Endothelial cell (in vitro differentiated cells): Measurements from ENCODE around the gene SRSF6. TPM values are rescaled to one million over a fixed set of nuclear protein-coding genes. Genes with fewer than 3 reads are reported as not detected.

Source experiments
- DNase-seq: peaks from one replicate; pipeline ENCODE4 v3.0.0; 2021; ENCODE audit warnings: low spot score
- H3K27ac Mint-ChIP-seq: one replicate; pipeline ENCODE4 v1.8.0; 2021; ENCODE audit warnings: mixed read lengths, inconsistent platforms; ENCODE audit not compliant: unreplicated experiment
- H3K27me3 Mint-ChIP-seq: one replicate; pipeline ENCODE4 v1.8.0; 2021; ENCODE audit warnings: mild to moderate bottlenecking, moderate library complexity, mixed read lengths, inconsistent platforms; ENCODE audit not compliant: unreplicated experiment
- H3K36me3 Mint-ChIP-seq: one replicate; pipeline ENCODE4 v1.8.0; 2021; ENCODE audit warnings: mild to moderate bottlenecking, low read depth, mixed read lengths, inconsistent platforms; ENCODE audit not compliant: unreplicated experiment
- H3K4me1 Mint-ChIP-seq: one replicate; pipeline ENCODE4 v1.8.0; 2021; ENCODE audit warnings: mild to moderate bottlenecking, mixed read lengths, inconsistent platforms; ENCODE audit not compliant: unreplicated experiment
- H3K4me3 Mint-ChIP-seq: one replicate; pipeline ENCODE4 v1.8.0; 2021; ENCODE audit warnings: mild to moderate bottlenecking, mixed read lengths, inconsistent platforms; ENCODE audit not compliant: unreplicated experiment
- H3K9me3 Mint-ChIP-seq: one replicate; pipeline ENCODE4 v1.8.0; 2021; ENCODE audit warnings: mixed read lengths, inconsistent platforms; ENCODE audit not compliant: unreplicated experiment
- CTCF ChIP-seq: fragments of 200-600 bp; sonication (generic); IDR thresholded peaks from one replicate; pipeline ENCODE4 v1.5.0; 2021; ENCODE audit warnings: antibody characterized with exemption; ENCODE audit not compliant: unreplicated experiment
- total RNA-seq: library from RNA; stranded (reverse); fragmentation: NEBNext Ultra II Directional; extraction: Animal tissue kit (Norgen Biotek cat#: 25700); gene quantifications from one replicate; pipeline ENCODE4 v1.2.1, GENCODE V29; 2021; ENCODE audit not compliant: unreplicated experiment

Gene SRSF6
- total RNA-seq, 1 donor from 2014 or later, result 157 TPM

DNA sequence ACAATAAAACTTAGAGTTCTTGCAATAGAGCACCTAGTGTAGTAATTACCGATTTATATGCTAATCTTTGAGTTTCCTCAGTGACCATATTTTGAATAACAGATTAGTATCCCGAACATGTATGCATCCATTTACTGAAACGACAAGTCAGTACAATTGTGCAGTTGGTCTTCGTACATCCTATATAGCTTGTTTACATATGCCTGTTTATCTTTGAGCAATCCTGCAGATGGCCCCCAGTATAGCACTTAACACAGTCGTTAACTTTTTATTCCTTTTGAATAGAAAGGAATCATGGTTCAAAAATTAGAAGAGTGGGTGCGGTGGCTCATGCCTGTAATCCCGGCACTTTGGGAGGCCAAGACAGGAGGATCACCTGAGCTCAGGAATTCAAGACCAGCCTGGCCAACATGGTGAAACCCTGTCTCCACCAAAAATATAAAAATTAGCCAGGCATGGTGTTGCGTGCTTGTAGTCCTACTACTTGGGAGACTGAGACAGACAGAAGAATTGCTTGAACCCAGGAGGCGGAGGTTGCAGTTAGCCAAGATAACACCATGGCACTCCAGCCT lies 6.6 kb downstream of the SRSF6 start:
- Mint-ChIP-seq H3K27ac (no peak overlapping the region), H3K36me3 (peaks cover 55% of the 10 kb centered on the region), H3K27me3 (no peaks in the 10 kb centered on the region), H3K9me3 (no peaks in the 10 kb centered on the region), H3K4me3 (no peak overlapping the region), H3K4me1 (peaks cover 2% of the 10 kb centered on the region)
- DNase-seq, result no peak
- TF ChIP-seq CTCF, result no peak

GRCh38 chr20:43465625-43465943 lies 7.9 kb downstream of the SRSF6 start:
- no peak for DNase-seq
- Mint-ChIP-seq H3K9me3 (no peaks in the 10 kb centered on the region), H3K4me3 (no peak overlapping the region), H3K27me3 (no peaks in the 10 kb centered on the region), H3K4me1 (no peaks in the 10 kb centered on the region), H3K36me3 (peaks cover 46% of the 10 kb centered on the region), H3K27ac (no peak overlapping the region)
- TF ChIP-seq CTCF, result no peak

DNA sequence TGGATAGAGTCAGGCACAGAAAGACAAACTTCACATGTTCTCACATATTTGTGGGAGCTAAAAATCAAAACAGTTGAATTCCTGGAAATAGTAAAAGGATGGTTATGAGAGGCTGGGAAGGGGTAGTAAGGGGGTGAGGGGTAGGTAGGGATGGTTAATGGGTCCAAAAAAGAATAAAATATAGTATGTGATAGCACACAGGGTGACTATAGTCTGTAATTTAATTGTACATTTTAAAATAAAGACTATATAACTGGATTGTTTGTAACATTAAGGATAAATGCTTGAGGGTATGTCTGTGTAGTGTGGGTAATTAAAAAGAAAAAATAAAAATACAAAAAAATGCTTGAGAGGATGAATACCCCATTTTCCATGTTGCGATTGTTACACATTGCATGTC lies 9.9 kb downstream of the SRSF6 start:
- no peak for DNase-seq
- H3K36me3 Mint-ChIP-seq, result peaks cover 35% of the 10 kb centered on the region
- no peak overlapping the region for H3K4me3 Mint-ChIP-seq
- TF ChIP-seq CTCF, result no peak
- H3K27ac Mint-ChIP-seq, result no peak overlapping the region
- peaks cover 5% of the 10 kb centered on the region for H3K4me1 Mint-ChIP-seq
- H3K27me3 Mint-ChIP-seq, result no peaks in the 10 kb centered on the region
- no peaks in the 10 kb centered on the region for H3K9me3 Mint-ChIP-seq

- H3K4me3 Mint-ChIP-seq, result no peak overlapping the region
- no peak for TF ChIP-seq CTCF
- H3K4me1 Mint-ChIP-seq, result peaks cover 17% of the 10 kb centered on the region
- peaks cover 5% of the 10 kb centered on the region for H3K36me3 Mint-ChIP-seq
- no peaks in the 10 kb centered on the region for H3K27me3 Mint-ChIP-seq
- DNase-seq, result no peak
- H3K9me3 Mint-ChIP-seq, result no peaks in the 10 kb centered on the region
- H3K27ac Mint-ChIP-seq, result no peak overlapping the region
Measured at GRCh38 chr20:43472671-43473380, 15.1 kb downstream of the SRSF6 start.

DNA sequence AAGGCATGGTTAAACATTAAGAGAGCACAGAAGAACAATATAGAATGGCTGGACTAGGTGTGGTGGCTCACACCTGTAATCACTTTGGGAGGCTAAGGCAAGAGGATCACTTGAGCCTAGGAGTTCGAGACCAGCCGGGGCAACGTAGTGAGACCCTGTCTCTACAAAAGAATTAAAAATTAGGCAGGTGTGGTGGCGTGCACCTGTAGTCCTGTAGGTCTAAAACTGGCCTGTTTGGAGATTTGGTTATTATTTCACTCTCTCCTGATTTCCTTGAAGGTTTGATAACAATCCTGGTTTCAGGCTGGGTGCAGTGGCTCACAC lies 15.6 kb downstream of the SRSF6 start:
- H3K27ac Mint-ChIP-seq, result no peak overlapping the region
- TF ChIP-seq CTCF, result no peak
- H3K4me3 Mint-ChIP-seq, result no peak overlapping the region
- DNase-seq, result no peak
- peaks cover 17% of the 10 kb centered on the region for H3K4me1 Mint-ChIP-seq
- H3K27me3 Mint-ChIP-seq, result no peaks in the 10 kb centered on the region
- peaks cover 5% of the 10 kb centered on the region for H3K36me3 Mint-ChIP-seq
- no peaks in the 10 kb centered on the region for H3K9me3 Mint-ChIP-seq
